GM03348 (cell line): ENCODE data around the gene FUOM.

Experiments
- DNase-seq: peaks from one replicate; pipeline ENCODE4 v3.0.0; 2012; ENCODE audit warnings: low spot score

FUOM gene

GRCh38 chr10:133366751-133367150 is 8.9 kb upstream of the FUOM start:
- no peak for DNase-seq

- no peak for DNase-seq
Measured at GRCh38 chr10:133366130-133366478, 8.3 kb upstream of the FUOM start.

GRCh38 chr10:133365461-133366129 is 7.8 kb upstream of the FUOM start:
- no peak for DNase-seq

- no peak for DNase-seq
Measured at GRCh38 chr10:133364645-133365431, 7.0 kb upstream of the FUOM start.

GRCh38 chr10:133362846-133363245 is 5.0 kb upstream of the FUOM start:
- DNase-seq = no peak

GRCh38 chr10:133361773-133362441 is 4.1 kb upstream of the FUOM start:
- DNase-seq = no peak

- DNase-seq = no peak
Measured at GRCh38 chr10:133361227-133361626, 3.4 kb upstream of the FUOM start.

GRCh38 chr10:133359972-133360610 is 2.3 kb upstream of the FUOM start:
- DNase-seq = no peak

GRCh38 chr10:133359554-133359971 is 1.7 kb upstream of the FUOM start:
- no peak for DNase-seq

GRCh38 chr10:133358925-133359310 is 1.1 kb upstream of the FUOM start:
- no peak for DNase-seq

GRCh38 chr10:133358162-133358924 is 524 bp upstream of the FUOM start:
- DNase-seq = no peak

GRCh38 chr10:133356549-133357284 is 1.1 kb downstream of the FUOM start:
- DNase-seq = no peak

- DNase-seq = no peak
Measured at GRCh38 chr10:133355991-133356390, 1.8 kb downstream of the FUOM start.

- DNase-seq = no peak
Measured at GRCh38 chr10:133355266-133355665, 2.6 kb downstream of the FUOM start.

- no peak for DNase-seq
Measured at GRCh38 chr10:133354672-133355240, 3.1 kb downstream of the FUOM start.

GRCh38 chr10:133353988-133354605 is 3.7 kb downstream of the FUOM start:
- no peak for DNase-seq

- DNase-seq = no peak
Measured at GRCh38 chr10:133353202-133353959, 4.4 kb downstream of the FUOM start.

GRCh38 chr10:133351408-133352318 is 6.2 kb downstream of the FUOM start:
- DNase-seq = no peak

GRCh38 chr10:133350950-133351329 is 6.9 kb downstream of the FUOM start:
- no peak for DNase-seq
